Tibial nerve (tissue), 3 donors: ENCODE measurements around the gene CENPP.

Source experiments
- EP300 ChIP-seq, 2 donors: sonication (generic); formaldehyde crosslinking; IDR thresholded peaks; one replicate each; pipeline ENCODE4 v1.6.1; 2017; ENCODE audit warnings: antibody characterized with exemption in 2 of 2, mild to moderate bottlenecking in 1 of 2
- POLR2A ChIP-seq, 2 donors: fragments of 450-650 bp; IDR thresholded peaks; one replicate each; pipeline ENCODE4 v1.6.1; 2017; ENCODE audit warnings: antibody characterized with exemption in 2 of 2, mild to moderate bottlenecking in 2 of 2, moderate library complexity in 2 of 2

GRCh38 chr9:92499701-92500100 lies 173.9 kb downstream of the CENPP start:
- TF ChIP-seq EP300 (IDR thresholded peaks at IDR 0.05) = no peak
- TF ChIP-seq POLR2A (IDR thresholded peaks at IDR 0.05) = no peak
